Measurements from ENCODE around the gene ATXN7.

ATXN7 gene

DNA sequence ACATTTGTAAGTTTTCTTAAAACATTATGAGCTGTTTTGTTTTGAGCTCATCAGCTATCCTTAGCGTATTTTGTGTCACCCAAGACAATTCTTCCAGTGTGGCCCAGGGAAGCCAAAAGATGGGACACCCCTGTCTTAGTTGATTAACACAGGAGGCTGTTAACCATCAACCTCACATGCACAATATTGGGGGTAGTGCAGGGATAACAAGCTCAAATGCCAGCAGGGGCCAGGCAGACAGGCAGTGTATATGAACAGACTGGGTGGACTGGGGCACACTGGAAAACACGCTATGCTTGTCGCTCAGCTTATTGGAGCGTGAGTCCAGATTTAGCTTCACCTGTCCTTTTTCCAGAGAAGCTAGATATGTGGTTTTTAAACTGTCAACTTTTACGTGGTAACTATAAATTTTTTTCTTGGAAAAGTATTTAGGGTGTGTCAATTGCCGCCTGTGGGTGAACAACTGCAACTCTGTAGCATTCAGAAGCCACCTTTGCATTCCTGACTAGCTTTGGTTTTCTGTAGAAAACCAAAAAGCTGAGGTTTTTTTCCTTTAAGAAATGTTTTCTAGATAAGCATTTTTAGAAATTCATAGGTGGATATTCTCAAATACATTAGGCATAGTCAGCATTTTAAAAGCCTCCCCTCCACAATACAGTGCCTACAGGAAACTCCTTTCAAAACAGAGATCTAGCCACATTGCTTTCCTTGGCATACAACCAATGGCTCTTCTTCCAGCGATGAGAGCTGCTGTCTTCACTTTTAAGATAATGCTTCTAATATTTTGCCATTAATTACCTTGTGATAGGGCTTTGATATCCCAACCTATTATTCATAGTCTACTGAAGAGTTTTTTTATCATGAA is 145.1 kb downstream of the ATXN7 start:
- TF ChIP-seq, protein P1, sequence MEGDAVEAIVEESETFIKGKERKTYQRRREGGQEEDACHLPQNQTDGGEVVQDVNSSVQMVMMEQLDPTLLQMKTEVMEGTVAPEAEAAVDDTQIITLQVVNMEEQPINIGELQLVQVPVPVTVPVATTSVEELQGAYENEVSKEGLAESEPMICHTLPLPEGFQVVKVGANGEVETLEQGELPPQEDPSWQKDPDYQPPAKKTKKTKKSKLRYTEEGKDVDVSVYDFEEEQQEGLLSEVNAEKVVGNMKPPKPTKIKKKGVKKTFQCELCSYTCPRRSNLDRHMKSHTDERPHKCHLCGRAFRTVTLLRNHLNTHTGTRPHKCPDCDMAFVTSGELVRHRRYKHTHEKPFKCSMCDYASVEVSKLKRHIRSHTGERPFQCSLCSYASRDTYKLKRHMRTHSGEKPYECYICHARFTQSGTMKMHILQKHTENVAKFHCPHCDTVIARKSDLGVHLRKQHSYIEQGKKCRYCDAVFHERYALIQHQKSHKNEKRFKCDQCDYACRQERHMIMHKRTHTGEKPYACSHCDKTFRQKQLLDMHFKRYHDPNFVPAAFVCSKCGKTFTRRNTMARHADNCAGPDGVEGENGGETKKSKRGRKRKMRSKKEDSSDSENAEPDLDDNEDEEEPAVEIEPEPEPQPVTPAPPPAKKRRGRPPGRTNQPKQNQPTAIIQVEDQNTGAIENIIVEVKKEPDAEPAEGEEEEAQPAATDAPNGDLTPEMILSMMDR (IDR thresholded peaks at IDR 0.05; ENCODE audit: extremely low read depth, missing control alignments): no peak
- no peak for DNase-seq (ENCODE audit: low spot score)

DNA sequence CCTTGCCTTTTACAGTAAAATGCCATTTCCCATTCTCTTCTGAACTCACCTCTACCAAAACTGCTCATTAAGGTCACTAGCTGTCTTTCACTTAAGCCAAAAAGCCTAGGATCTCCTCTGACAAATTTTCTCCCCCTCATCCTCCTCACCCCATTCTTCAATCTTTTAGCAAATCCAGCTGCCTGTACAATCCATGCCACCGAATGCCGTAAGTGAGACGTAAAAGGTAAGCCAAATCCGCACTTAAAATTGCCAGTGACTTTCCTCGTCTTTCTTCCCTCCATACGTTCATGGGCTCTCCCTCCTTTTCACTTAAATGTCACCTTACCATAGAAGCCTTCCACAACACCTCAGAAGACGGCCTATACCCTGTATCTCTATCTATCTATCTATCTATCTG is 145.9 kb downstream of the ATXN7 start:
- no peak for DNase-seq (ENCODE audit: low spot score)
- TF ChIP-seq, protein P1 (IDR thresholded peaks at IDR 0.05; ENCODE audit: extremely low read depth, missing control alignments): no peak

DNA sequence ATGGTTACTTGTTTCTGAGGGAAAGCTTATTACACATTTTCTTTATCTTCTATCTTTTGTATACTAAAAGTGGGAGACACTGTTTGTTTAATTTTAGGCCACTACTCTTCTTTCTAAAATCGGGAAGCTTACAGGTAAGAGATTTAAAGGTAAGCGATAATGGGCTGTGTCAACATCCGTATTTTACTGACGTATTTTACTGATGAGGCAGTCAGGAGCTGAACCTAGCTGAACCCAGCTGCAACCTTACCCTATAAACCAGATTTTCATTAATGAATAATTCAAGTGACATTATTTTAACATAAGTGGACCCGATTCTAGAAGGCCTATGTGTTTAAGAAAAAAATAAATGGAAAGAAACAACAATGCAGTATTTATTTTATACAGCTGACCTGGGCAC is 146.5 kb downstream of the ATXN7 start:
- TF ChIP-seq, protein P1 (IDR thresholded peaks at IDR 0.05; ENCODE audit: extremely low read depth, missing control alignments): no peak
- no peak for DNase-seq (ENCODE audit: low spot score)

DNA sequence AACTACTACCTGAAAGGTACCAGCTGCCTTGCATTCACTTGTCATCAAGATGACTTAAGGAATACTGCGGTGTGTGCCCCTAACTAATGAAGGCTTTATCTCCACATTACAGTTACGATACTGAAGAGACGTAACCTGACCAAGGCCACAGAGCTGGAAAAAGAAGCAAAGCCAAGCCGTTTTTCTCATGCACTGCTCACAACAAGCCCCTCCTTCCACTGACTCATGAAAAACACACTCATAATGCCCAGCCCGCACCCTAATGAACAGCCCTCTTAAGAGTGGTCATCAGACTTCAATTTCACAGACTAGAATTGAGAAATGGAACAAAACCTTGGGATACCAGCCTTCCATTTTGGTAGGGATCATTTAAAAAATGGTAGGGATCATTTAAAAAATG is 148.0 kb downstream of the ATXN7 start:
- TF ChIP-seq, protein P1 (IDR thresholded peaks at IDR 0.05; ENCODE audit: extremely low read depth, missing control alignments): no peak
- DNase-seq (ENCODE audit: low spot score): no peak

DNA sequence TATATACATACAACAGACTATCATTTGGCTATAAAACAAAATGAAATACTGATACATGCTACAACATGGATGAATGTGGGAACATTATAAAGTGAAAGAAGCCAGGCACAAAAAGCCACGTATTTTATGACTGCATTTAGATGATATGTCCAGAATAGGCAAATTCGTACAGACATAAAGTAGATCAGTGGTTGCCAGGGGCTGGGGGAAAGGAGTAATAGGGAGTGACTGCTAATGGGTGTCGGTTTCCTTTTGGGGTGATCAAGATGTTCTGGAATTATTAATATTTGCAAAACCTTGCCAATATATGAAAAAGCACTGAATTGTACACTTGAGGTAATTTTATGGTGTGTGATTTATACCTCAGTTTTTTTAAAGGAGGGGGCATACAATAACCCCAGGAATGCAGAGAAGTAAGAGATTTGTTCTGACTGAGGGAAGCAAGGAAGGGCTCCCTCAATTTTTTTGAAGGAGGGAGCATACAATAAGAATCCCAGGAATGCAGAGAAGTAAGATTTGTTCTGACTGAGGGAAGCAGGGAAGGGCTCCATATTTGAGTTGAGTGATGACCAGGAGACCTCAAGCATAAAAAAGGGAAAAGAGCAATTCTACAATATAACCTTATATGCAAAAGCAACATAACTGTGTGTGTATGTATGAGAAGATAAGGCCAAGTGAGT is 153.4 kb downstream of the ATXN7 start:
- TF ChIP-seq, protein P1 (IDR thresholded peaks at IDR 0.05; ENCODE audit: extremely low read depth, missing control alignments): no peak
- DNase-seq (ENCODE audit: low spot score): no peak

DNA sequence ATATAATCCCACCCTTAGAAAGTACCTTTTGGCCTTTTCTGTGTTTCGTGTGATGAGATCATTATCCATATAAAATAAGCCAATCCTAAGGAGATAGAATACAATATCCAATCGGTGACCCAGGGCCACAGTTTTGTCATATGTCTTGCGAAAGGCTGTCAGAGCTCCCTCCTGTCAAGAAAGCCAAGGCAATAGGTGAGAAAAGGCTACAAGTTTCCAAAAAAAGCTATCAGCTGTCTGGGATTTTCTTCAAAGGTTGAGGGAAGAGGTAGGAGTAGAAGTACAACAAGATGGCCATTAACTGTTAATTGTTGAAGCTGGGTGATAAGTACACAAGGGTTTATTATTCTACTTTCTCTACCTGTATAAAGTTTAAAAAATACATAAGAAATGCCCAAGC is 155.6 kb downstream of the ATXN7 start:
- TF ChIP-seq, protein P1 (IDR thresholded peaks at IDR 0.05; ENCODE audit: extremely low read depth, missing control alignments): no peak
- no peak for DNase-seq (ENCODE audit: low spot score)

DNA sequence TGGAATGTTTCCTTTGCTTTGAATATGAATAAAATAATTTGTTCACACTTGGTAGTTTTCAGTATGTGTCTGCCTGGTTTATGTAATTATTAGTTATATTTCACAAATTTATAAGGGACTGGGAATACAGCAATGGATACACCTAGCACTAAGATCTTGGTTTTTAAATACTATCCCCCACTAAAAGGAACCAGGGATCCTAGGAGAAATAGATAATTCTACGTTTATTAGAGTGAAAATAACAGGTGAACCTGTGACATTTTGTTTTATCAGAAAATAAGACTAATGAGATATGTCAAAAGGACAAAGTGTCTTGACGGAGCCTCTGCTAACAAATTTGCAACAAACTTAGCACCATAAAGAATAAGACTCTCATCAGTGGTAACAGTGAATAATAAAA is 156.2 kb downstream of the ATXN7 start:
- TF ChIP-seq, protein P1 (IDR thresholded peaks at IDR 0.05; ENCODE audit: extremely low read depth, missing control alignments): no peak
- no peak for DNase-seq (ENCODE audit: low spot score)

Data from GM20000 (cell line).